SIG-M5 treated with dmso at 0.1 percent for 504 hours (cell line): ENCODE results near the gene TBC1D22A.

ENCODE experiments used
- DNase-seq: peaks from one replicate; lab custom pipeline; 2025; ENCODE audit not compliant: unreplicated experiment; lab: John Stamatoyannopoulos, UW

TBC1D22A gene

DNA sequence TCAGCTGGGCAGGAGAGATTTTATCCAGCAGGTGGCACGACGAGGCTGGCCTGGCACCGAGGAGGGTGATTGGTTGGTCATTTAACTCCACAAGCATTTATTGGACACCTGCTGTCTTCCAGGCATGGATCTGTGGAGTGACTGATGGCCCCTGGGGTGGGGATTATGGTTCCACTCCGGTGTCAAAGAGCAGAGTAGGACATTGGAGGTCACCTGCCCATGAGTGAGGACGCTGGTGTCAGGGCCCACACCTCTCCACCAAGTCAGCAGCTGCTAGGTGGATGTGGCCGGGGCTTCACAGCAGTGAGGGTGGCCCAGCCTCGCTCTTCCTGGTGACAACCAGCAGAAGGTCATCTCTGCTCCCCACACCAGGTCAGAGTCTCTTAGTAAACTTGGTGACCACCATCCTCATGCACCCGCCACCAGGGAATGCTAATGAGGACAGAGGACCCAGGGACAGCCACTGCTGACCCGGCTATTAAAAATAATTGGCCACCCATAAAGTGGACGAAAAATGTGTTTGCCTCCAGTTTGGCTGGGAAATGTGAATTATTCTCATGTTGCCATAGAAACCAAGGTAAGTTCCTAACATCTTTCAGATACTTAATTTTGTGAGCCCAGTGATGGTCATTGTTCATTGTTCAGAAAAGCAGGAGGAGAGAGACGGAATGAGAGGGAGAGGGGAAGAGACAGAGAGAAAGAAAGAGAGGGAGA is 428.7 kb downstream of the TBC1D22A start:
- DNase-seq, result no peak

DNA sequence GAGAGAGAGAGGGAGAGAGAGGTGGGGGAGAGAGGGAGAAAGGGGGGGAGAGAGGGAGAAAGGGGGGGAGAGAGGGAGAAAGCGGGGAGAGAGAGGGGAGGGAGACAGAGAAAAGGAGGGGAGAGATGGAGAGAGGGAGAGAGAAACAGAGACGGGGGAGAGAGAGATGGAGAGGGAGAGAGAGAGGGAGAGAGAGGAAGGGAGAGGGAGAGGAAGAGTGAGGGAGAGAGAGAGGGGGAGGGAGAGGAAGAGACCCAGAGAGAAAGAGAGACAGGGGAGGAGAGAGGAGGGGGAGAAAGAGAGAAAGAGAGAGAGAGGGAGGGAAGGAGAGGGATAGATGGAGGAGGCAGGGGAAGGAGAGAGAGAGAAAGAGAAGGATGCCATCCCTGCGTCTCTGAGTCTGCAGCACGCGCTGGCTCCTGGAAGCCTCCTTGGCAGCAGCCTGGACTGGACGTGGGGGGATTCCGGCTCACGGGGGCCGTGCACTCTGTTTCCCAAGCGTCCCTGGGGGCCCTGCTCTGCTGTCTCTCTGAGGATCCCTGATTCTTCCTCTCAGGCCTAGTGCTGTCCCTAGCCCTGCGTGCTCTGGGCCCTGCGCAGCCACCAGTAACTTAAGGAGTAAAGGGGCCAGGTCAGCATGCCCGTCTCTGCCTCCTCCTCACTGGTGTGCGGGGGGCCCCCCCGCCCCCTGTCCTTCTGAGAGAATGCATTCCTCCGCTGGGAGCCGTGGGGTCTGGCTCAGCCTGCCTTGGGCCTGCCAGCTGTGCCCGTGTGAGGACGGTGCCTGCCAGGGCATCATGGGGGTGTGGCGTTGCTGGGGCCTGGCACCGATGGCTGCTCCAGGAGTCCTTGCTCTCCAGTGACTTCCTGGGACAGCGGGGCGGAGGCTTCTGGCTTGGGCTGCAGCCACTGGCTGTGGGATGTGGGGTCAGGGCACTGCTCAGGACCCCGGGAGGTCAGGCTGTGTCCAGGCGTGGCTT is 429.5 kb downstream of the TBC1D22A start:
- DNase-seq, result no peak

DNA sequence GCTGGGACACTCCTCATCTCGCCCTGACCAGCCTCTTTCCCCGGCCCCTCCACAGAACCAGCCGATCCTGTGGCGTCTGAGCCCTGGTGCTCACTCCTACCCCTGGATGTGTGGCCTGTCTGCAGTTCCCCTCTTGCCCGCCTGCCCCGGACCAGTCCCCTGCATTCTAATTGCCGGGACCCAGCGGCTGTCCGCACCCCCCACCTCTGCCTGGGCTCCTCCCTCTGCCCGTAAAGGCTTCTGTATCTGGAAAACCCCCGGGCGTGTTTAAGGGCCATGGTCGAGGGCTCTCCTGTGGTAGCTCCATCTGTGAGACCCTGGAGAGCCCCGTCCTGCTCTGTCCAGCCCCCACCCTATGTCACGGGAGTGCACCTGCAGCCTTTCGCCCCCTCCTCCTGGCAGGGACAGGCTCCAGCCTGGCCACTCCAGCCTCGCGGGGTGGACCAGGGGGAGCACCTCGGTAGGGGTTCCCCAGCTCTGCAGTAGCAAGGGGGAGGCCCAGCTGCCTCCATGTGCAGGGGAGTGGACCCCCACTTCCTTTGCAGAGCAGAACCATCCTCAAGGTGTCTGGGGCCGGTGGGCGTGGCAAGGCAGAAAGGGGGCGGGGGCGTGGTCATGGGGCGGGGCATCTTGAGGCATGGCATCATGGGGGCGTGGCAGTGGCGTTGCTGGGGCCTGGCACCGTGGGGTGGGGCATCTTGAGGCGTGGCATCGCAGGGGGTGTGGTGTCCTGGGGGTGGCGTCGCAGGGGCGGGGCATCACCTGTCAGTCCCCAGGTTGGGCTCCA is 430.4 kb downstream of the TBC1D22A start:
- peak; percentile 3 for DNase-seq

DNA sequence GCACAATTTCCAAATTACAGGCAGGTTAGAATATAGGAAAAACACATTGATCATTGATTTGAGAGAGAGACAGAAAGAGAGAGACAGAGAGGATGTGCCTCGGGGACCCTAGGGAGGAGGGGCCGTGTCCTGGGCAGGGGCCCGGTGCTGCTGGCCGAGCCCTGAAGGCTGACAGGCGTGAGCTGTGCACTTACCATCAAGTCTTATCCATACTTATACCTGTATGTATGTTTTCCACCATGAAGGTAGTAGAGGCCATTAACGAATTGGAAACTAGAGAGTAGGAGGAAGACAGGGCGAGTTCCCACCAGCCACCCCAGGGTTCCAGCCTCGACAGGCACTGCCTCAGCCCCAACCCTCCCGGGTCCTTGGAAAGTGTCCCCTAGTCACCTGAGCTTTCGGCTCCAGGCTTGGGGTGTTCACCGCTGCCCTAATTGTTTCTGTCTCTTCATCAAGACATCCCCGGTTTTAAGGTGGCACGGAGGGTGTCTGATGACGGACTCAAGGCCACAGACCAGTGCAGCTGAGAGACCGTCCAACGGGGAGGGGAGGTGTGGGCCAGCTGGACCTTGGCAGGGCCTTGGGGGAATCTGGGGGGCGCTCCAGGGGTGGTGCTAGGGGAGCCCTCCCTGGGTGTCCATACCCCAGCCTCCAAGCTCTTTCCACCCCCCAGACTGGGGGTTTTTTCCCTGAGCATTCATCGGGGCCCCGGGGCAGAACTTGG is 431.3 kb downstream of the TBC1D22A start:
- no peak for DNase-seq

DNA sequence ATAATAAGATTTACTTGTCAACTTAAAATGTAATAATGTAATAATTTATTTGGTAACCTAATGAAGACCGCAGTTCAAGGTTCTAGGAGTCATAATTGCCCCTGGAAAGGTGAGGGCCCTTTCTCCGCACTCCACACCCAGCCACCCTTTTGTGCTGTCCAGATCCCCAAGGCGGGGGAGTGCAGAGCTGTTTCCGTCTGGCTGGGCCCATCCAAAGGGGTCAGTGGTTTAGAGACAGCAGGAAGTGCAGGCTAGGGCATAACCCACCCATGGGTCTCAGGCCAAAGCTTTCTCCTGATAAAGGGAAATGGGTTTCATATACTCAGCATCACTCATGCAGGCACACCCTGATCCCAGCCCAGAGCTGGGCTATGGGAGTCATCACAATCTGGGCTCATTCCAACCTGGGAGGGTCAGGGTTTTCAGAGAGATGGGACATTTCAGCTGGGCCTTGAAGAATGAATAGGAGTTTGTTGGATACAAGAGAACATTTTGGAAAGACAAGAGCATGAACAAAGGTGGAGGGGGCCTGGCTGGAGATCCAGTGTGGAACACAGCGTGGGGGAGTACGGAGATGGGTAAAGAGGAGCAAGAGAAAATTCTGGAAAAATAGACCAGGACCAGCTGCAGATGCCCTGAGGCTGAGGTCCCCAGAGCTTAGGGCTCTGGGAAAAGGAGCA is 432.2 kb downstream of the TBC1D22A start:
- DNase-seq, result no peak

DNA sequence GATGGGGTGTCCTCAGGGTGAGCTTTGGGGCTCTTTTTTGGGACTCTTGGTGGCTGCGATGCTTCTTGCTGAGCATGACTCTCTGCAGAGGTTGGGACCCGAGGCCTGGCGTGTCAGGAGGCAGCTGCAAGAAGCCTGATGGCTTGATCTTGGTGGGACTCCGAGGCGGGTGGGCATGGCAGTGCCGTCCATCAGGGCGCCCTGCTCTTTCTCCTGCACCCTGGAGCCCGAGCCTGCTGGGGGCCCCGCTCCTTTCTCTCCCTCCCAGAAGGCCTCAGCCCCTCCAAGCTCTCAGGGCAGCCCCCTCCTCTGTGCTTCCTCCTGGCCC is 432.7 kb downstream of the TBC1D22A start:
- no peak for DNase-seq

DNA sequence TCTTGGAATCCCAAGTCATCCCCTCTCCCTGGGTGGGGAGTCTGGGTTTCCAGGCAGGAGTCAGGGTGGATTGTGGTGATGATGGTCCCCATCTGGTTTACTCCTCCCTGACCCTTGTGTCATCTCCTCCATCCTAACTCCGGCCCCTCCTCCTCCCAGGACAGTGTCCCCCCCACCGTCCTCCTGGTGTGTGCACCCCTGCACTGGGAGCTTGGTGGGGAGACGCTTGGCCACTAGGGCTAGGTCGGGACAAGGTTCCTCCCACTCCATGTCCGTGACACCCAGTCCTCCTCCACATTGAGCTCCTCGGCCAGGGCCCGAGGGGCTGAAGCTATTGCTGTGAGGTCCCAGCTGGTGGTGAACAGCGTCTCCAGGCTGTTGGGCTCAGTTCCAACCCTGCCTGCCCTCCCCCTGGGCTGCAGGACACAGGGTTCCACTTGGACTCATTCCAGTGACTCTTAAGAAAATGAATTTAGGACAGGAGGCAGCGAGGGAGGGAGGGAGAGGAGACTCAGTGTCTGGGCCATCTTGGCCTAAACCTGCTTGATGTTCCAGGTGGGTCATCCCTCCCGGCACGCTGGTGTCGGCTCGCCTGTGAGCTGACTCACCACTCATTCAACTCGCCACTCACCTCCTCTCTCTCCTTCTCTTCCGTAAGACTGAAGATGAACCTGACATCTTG is 433.2 kb downstream of the TBC1D22A start:
- no peak for DNase-seq

DNA sequence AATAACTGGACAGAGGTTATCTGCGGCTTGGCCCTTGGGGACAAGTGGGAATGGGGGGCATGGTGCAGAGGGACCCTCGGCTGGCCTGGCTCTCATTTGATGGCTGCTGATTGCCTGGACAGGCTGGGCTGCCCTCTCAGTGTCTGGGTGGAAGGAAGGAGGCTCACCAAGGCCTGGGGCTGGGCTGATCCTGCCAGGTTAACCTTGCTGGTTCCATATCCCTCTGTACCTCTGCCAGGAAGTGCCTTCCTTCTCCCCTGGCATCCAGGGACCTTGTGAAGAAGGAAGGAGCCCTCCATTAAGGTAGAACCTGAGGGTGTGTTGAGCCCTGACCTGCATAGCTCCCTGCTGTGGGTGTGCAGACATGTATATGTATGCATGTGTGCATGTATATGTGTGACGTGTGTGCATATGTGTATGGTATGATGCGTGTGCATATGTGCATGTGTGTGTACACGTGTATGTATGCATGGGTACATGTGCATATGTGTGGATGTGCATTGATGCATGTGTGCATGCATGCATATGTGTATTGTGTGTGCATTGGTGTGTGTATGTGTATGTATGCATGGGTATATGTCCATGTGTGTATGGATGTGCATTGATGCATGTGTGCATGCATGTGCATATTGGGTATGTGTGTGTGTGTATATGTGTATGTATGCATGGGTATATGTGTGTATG is 433.9 kb downstream of the TBC1D22A start:
- no peak for DNase-seq

DNA sequence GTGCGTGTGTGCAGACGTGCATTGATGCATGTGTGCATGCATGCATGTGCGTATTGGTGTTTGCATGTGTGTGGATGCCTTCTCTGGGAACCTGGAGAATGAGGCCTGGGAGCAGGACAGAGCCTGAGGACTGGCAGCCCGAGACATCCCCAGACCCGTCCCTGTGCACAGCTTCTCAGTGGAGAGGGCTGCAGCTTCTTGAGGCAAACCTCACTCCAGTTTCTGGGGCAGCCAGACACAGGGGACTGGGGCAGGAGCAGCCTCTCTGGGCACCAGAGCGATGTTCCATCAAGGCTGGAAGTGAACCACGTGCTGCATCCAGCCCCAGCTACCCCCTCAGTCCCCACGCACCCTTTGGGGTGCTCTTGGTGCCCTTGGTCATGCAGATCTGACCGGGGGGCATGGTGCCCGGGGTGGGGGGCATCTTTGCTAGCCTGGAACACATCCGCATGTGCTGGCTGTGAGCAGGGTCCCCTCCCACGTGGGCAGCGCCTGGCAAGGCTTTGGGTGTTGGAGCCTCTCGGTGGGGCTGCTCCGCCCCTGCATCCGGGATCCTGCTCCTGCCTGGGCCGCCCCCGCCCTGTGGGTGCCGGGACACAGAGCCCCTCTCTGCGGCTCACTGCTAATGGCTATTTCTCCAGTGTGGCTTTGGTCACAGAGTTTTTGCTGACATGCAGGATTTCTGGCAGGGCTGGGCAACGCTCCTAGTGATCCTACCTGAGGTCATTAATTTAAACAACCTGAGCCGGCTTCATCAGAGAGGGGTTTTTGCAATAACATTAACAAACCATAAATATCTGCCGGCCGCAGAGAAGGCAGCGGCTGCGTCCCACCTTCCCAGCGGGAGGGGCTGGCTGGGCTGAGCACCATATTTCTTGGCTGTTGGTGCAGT is 434.7 kb downstream of the TBC1D22A start:
- DNase-seq, result no peak

DNA sequence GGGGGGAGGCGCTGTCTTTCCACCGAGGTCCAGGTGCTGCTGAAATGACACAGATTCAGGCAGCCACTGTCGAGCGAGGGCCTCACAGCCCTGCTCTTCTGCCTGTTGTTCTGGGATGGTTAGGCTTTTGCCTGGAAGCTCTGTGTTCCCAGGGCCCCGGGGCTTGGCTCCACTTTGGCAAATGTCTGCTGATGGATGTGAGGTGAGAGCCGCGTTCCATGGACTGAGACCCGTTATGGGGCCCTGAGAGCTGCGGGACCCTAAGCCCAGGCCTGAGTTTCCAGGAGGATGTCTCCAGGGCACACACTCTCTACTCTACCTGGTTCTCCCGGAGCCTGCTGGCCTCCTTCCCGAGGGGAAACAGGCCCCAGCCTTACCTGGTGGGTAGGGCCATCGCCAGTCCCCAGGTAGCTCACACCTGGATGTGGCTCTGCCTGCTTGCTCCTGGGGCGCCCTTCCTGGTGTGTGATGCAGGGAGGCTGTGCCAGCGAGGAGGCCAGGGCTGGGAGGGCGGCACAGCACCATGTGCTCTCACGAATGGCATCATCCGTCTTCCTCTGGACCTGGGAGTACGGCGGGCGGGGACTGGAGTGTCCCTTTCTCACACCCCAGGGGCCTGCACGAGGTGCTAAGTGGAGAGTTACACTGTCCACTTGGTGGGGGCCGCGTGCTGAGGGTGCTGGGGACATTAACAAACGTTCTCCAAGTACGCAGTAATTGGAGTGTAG is 435.5 kb downstream of the TBC1D22A start:
- DNase-seq, result no peak

DNA sequence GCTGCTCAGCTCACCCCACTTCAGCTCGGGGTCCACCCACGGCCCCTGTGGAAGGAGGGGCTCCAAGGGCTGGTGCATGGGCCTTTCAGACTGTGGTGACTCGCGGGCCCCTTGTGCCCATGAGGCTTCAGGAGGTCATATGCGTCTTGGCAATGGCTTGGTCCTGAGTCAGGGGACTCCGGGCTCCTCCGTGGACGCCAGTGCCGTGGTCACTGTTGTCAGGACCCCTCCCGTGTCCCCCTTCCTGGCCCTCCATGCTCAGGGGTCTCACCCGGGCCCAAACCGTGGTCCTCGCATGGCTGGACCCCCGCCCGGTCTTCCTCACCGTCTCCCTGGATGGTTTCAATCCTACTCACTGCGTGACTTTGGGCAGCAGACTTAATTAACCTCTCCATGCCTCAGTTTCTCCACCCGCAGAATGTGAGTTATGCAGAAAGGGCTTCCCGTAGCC is 436.4 kb downstream of the TBC1D22A start:
- no peak for DNase-seq

DNA sequence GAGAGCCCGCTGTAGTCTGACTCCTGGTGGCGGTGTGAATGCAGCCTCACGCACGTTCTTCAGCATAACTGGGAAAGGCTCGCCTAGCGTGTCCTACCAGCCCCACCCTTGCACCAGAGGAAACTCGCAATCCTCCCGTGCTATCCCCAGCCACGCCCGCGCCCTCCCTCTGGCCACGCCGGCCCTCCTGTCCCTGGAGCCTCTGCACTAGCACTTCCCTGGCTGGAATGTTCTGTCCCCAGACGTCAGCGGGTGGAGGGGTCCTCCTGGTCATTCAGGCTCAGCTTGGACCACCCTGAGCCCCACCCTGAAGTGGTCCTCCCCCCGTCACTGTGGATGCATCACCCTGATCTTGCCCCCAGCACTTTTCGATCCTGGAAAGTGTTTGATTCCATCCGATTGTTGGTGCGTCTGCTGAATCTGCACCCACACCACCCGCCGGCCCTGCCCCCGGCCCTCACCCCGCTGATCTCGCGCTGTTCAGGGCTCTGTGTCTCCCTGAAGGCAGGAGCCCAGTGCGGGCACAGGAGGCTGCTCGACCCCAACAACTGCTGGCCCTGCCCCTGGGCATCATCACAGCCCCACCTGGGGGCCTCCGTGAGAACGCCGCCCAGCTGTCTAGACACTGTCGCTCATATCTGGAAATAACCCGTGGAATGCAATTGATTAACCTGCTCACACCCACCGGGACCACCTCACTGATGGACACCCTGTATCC is 437.0 kb downstream of the TBC1D22A start:
- DNase-seq, result no peak

DNA sequence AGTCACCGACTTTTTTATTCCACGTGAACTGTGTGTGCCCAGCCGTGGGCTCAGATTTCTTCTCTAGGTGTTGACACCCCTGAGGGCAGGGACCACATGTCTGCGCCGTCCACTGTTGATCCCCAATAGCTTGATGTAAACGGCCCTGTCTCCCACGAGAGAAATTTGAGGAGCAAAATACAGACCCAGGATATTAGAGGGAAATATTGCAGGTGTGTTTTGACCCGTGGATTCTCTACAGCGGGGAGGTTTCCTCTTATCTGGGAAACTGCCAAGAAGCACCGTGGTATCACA is 437.5 kb downstream of the TBC1D22A start:
- DNase-seq, result no peak

DNA sequence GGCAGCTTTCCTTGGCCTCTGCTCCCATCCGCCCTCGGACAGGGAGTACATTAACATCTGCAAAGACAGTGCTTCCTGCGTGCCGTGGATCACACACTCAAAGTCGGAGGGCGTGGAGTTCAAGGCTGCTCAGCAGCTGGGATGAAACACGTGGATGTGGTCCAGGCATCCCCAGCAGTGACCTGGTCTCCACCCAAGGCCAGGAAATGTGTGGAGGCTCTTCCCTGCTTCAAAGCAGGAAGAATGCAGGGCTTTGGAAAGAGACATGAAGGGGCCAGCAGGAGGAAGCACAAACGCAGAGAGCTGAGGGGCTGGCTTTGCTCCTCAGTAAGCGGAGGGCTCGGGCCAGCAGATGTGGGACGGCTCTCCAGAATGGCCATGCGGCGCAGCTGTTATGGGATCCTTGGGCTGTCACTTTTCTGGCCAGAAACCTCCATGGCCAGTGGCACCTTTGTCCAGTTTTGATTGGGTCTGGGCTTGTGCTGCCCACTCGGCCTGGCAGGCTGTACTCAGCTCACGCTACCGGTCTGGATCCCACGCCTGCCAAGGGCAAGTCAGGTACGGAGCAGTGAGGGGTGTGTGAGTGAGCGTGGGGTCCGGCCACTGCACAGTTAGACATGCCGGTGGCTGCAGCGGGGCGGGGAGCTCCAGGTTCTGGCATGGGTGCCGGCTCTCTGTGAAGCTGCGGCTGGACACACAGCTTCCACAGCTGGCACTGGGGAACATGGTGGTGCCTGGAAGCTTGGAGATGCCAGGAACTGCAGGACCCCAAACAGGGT is 438.0 kb downstream of the TBC1D22A start:
- no peak for DNase-seq

DNA sequence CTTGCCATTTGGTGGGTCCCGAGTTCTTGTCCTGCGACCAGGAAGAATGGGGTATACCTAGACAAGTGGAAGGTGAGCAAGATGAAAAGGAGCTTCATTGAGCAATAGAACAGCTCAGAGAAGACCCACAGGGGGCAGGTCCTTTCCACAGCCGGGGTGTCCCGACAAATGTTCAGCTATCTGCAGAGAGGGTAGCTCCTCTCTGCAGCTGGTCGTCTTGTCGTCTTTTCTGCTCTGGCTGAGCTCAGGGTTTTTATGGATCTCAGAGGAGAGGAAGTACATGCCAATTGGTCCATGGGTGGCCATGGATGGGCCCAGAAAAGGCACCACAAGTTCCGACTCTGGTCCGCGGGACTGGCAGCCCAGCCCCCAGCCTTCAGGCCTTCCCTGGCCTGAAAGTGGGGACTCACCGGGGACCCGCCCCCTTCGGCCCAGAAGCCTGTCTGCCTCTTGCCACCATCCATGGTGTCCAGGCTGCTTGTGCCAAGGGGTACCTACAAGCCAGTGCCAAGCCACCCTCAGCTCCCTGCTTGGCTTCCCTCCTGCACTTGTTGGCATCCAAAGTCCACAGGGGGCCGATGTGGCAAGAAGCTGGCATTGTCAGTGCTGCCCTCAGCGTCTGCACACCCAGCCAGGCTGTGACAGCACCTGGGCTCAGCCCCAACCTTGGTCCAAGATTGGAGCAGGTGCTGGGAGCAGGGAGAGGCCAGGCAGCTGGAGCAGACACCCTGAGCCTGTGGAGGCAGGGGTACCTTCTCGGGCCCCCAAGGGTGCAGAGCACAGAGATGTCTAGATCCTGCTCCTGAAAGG is 438.9 kb downstream of the TBC1D22A start:
- no peak for DNase-seq
